Activated effector memory CD4-positive, alpha-beta T cell treated with anti-CD3 and anti-CD28 coated beads, Interleukin-2, amount 50 U/mL, for 16 hours (primary cell): ENCODE measurements around the gene CDHR1.
"Not testable (repeated sequence)": the region's sequence is repeated elsewhere in the genome, so short reads cannot be mapped to it uniquely, and the experiment has no call there.

Experiments
- DNase-seq: peaks from one replicate; pipeline ENCODE4 v3.0.0-alpha.2; 2020

The CDHR1 gene

GRCh38 chr10:84194424-84195043 lies at the start of gene CDHR1:
Gene CDHR1, plus strand, starts transcription at chr10:84194537. Its CDS starts 224 bp downstream, at chr10:84194761.
- peak; percentile 74 for DNase-seq

GRCh38 chr10:84147347-84147746 lies 47.0 kb upstream of the CDHR1 start:
- no peak for DNase-seq

GRCh38 chr10:84148006-84148597 lies 46.2 kb upstream of the CDHR1 start:
- DNase-seq: not testable (repeated sequence)

GRCh38 chr10:84149854-84150253 lies 44.5 kb upstream of the CDHR1 start:
- no peak for DNase-seq

- DNase-seq: no peak
These were observed 41.6 kb upstream of the CDHR1 start for GRCh38 chr10:84152769-84153168.

- DNase-seq: no peak
These were observed 38.8 kb upstream of the CDHR1 start for GRCh38 chr10:84155521-84155920.

GRCh38 chr10:84156009-84156408 lies 38.3 kb upstream of the CDHR1 start:
- DNase-seq: no peak

- DNase-seq: no peak
These were observed 37.6 kb upstream of the CDHR1 start for GRCh38 chr10:84156768-84157167.

GRCh38 chr10:84158061-84158460 lies 36.3 kb upstream of the CDHR1 start:
- DNase-seq: no peak

GRCh38 chr10:84158550-84158949 lies 35.8 kb upstream of the CDHR1 start:
- no peak for DNase-seq

- no peak for DNase-seq
These were observed 35.2 kb upstream of the CDHR1 start for GRCh38 chr10:84159076-84159685.

GRCh38 chr10:84160663-84161362 lies 33.5 kb upstream of the CDHR1 start:
- no peak for DNase-seq

GRCh38 chr10:84163996-84164395 lies 30.3 kb upstream of the CDHR1 start:
- no peak for DNase-seq

- no peak for DNase-seq
These were observed 29.9 kb upstream of the CDHR1 start for GRCh38 chr10:84164442-84164841.

- no peak for DNase-seq
These were observed 27.6 kb upstream of the CDHR1 start for GRCh38 chr10:84166620-84167288.

- DNase-seq: not testable (repeated sequence)
These were observed 27.1 kb upstream of the CDHR1 start for GRCh38 chr10:84167289-84167653.

- not testable (repeated sequence) for DNase-seq
These were observed 26.0 kb upstream of the CDHR1 start for GRCh38 chr10:84168382-84168781.

- DNase-seq: not testable (repeated sequence)
These were observed 23.1 kb upstream of the CDHR1 start for GRCh38 chr10:84171237-84171636.

GRCh38 chr10:84171700-84172466 lies 22.5 kb upstream of the CDHR1 start:
- not testable (repeated sequence) for DNase-seq

GRCh38 chr10:84172467-84173356 lies 21.6 kb upstream of the CDHR1 start:
- DNase-seq: no peak

GRCh38 chr10:84173501-84173929 lies 20.8 kb upstream of the CDHR1 start, which contains the start of gene GPR15LG:
Gene GPR15LG, plus strand, starts transcription at chr10:84173801. Its CDS starts 51 bp downstream, at chr10:84173852.
- DNase-seq: no peak
